Stimulated activated CD8-positive, alpha-beta memory T cell treated with anti-CD3 and anti-CD28 coated beads, Interleukin-4, amount 100 ng/mL, for 1 hour (primary cell): ENCODE measurements around the gene RBFOX1.

Experiments used
- DNase-seq, 2 donors: peaks; one replicate each; pipeline ENCODE4 v3.0.0-alpha.2; 2020; ENCODE audit warnings: low read depth in 2 of 2, low spot score in 1 of 2

RBFOX1 gene

GRCh38 chr16:7372095-7372494 is 39.5 kb downstream of the RBFOX1 start:
- no peak for DNase-seq

- no peak for DNase-seq
These were observed 41.1 kb downstream of the RBFOX1 start for GRCh38 chr16:7373776-7374175.

- DNase-seq: no peak
These were observed 42.0 kb downstream of the RBFOX1 start for GRCh38 chr16:7374614-7375174.

- DNase-seq: no peak
These were observed 43.6 kb downstream of the RBFOX1 start for GRCh38 chr16:7376227-7376626.

- no peak for DNase-seq
These were observed 44.6 kb downstream of the RBFOX1 start for GRCh38 chr16:7377231-7377630.

GRCh38 chr16:7378024-7378695 is 45.5 kb downstream of the RBFOX1 start:
- no peak for DNase-seq

- no peak for DNase-seq
These were observed 47.8 kb downstream of the RBFOX1 start for GRCh38 chr16:7380441-7380840.

- no peak for DNase-seq
These were observed 48.3 kb downstream of the RBFOX1 start for GRCh38 chr16:7380911-7381310.

- no peak for DNase-seq
These were observed 49.0 kb downstream of the RBFOX1 start for GRCh38 chr16:7381671-7382070.

GRCh38 chr16:7382521-7382920 is 49.9 kb downstream of the RBFOX1 start:
- no peak for DNase-seq

GRCh38 chr16:7390974-7391373 is 58.3 kb downstream of the RBFOX1 start:
- DNase-seq: no peak

- no peak for DNase-seq
These were observed 59.0 kb downstream of the RBFOX1 start for GRCh38 chr16:7391694-7392093.

GRCh38 chr16:7392206-7392605 is 59.6 kb downstream of the RBFOX1 start:
- DNase-seq: no peak

- DNase-seq: no peak
These were observed 61.0 kb downstream of the RBFOX1 start for GRCh38 chr16:7393680-7394079.

GRCh38 chr16:7394720-7395336 is 62.2 kb downstream of the RBFOX1 start:
- DNase-seq: no peak

GRCh38 chr16:7397901-7398300 is 65.3 kb downstream of the RBFOX1 start:
- no peak for DNase-seq

GRCh38 chr16:7398536-7398935 is 65.9 kb downstream of the RBFOX1 start:
- DNase-seq: no peak

GRCh38 chr16:7399296-7399695 is 66.7 kb downstream of the RBFOX1 start:
- no peak for DNase-seq

- DNase-seq: no peak
These were observed 67.7 kb downstream of the RBFOX1 start for GRCh38 chr16:7400117-7400890.

GRCh38 chr16:7404217-7404616 is 71.6 kb downstream of the RBFOX1 start:
- DNase-seq: no peak

GRCh38 chr16:7405166-7405565 is 72.5 kb downstream of the RBFOX1 start:
- DNase-seq: no peak
